Measurements from ENCODE around the gene OR9Q1.
"Not testable (repeated sequence)": the region's sequence is repeated elsewhere in the genome, so short reads cannot be mapped to it uniquely, and the experiment has no call there.

Gene OR9Q1

GRCh38 chr11:58134151-58134550, 110.5 kb downstream of the OR9Q1 start:
- no peak for DNase-seq (ENCODE audit: low spot score)

- no peak for DNase-seq (ENCODE audit: low spot score)
Measured at GRCh38 chr11:58135171-58135570, 111.5 kb downstream of the OR9Q1 start.

DNA sequence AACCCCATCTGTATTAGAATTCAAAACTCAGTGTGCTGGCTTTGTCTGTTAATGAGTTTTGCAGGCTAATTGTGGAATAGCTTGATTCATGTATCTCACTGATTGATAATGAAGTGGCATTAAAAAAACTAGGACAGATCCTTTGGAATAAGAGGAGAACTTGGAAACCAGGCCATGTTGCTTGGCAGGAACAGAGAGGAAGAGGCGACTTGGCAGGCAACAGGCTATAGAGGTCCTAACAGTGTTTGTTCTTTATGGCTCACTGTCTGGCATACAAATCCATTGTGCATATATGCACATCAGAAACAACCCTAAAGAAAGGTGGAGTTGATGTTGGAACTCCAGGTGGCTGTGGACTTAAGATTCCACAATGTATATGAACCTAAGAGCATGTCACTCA, 119.1 kb downstream of the OR9Q1 start:
- DNase-seq (ENCODE audit: low spot score), result no peak

DNA sequence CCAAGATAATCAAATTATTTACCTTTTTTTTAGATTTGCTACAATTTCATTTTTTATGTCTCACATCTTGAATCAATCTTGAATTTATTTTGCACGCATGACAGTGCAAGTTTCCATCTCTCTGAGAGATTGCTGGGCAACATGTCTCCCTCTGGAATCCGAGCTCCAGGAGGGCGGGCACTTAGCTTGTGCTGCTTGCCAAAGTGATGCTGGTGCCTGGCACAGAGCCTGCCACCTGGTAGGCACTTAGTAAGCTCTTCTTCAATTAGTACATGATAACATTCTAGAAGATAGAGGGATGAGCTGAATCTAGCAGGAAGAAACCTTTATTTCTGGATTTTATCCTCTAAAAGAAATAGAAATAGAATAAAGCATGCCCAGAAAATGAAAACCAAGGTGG, 129.1 kb downstream of the OR9Q1 start:
- no peak for DNase-seq (ENCODE audit: low spot score)

DNA sequence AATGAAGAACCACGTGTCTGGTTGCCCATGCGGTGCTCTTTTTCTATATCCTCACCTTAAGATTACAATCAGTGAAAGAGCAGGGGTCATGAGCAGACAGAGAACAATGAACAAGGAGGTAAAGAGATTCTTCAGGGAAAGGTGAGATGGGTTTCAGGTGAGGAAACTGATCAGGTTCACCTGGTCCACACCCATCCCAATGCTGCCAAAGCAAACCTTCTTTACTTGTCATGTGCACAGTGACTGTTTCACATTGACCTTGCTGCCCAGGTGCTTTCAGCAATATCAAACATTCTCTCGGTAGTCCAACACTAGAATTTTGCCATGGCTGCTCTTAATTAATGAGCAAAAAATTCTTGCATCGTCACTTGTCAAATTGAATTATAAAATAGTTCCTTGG, 140.7 kb downstream of the OR9Q1 start:
- no peak for DNase-seq (ENCODE audit: low spot score)

DNA sequence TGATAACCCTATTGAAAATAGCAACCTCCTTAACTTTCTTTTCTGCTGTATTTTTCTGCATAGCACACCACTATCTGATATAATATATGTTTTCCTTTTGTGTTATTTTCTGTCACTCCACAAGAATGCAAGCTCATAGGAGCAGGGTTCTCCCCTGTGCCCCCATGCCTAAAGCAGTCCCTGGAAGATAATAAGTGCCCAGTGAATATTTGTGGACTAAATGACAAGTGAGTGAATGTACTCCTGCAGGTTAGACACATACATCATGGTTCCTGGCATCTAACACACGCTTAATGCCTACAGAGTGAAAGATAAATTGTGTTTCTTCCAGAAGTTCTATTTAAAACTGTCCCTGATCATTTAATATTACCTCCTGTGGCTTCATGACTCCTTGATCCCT, 141.3 kb downstream of the OR9Q1 start:
- no peak for DNase-seq (ENCODE audit: low spot score)

- DNase-seq (ENCODE audit: low spot score), result no peak
Measured at GRCh38 chr11:58165504-58166106, 141.9 kb downstream of the OR9Q1 start.

DNA sequence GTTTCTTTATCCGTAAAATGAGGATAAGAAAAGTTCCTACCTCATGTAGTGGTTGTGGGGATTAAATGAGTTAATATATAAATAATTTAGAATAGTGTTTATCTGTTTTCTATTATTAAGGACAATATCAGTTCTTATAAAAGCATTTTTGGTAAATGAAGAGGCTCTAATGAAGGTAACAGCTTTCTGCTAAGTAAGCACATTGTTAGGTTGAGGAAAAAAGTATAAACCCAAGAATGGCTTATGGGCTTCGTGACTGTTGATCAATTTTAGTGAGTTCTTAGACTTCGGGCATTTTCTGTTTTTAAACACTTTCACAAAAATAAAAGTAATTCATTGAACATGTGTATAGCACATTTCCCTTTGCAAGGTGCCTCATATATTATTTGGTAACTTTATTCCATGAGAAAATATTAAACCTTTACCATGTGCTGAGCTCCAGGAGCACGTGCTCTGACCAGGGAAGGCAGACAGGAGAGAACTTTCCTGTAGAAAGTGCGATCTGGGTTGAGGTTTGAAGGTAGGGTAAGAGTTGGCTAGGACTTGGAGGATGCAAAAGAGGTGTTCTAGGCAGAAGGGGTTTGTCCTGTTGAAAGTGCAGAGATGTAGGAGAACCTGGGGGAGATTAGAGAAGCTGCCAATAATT, 153.9 kb downstream of the OR9Q1 start:
- no peak for DNase-seq (ENCODE audit: low spot score)

DNA sequence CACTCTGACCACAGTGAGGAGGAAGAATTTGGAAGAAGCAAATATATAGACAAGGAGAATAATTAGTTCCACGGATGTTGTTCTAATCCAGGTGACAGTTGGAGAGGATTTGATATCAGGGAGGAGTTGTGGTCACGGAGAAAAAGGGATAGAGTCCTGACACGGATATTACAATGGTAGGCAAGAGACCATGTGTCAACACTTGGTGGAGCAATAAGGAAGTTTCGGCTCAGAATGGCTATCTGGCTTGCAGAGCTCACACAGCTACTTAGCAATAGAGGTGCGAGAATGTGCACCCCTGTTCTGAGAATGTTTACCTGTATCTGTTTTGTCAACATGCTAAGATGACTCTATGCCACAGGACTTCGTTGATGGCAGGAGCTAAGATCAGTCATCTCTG, 154.8 kb downstream of the OR9Q1 start:
- no peak for DNase-seq (ENCODE audit: low spot score)

DNA sequence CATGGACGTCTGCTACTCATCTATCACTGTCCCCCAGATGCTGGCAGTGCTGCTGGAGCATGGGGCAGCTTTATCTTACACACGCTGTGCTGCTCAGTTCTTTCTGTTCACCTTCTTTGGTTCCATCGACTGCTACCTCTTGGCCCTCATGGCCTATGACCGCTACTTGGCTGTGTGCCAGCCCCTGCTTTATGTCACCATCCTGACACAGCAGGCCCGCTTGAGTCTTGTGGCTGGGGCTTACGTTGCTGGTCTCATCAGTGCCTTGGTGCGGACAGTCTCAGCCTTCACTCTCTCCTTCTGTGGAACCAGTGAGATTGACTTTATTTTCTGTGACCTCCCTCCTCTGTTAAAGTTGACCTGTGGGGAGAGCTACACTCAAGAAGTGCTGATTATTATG, 156.0 kb downstream of the OR9Q1 start:
- DNase-seq (ENCODE audit: low spot score), result no peak

DNA sequence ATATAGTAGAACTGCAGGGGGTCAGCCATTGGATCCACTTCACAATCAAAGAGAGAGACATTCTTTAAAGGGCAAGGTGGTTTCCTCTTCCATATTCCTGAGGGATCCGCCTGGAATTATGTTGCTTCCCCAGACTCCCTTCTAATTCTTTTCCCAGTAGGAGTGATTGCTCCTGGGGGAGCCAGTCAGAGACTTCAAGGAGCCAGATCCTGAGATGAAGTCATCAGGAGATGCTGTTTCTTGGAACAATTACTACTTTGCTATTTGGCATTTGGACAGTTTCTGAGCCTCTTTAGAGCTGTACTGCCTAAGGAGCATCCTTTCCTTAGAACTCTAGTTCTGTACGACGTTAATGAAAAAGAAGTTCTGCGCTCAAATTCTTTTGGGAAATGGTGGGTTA, 163.3 kb downstream of the OR9Q1 start:
- DNase-seq (ENCODE audit: low spot score), result no peak

DNA sequence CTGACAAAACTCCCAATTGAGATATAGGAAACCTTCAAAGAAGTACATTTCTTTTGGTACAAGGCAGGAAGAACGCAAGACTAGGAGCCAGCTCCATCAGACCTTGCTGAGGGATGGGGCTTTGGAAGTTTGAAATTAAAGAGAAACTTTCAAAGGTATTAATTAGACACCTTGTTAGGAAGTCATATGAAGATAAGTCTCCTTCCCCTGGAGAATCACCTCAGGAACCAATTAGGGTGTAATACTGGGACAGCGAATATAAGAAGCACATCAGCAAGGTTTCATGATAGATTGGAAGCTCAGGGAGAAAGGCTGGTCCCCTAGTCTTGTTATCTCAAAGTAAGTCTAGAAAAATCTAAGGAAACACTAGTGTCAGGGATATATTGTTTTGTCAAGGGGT, 165.1 kb downstream of the OR9Q1 start, which contains the start of gene OR9Q2:
OR9Q2 (plus strand) TSS at position 301 of the 400 bp plus-strand sequence. CDS start 1,421 bp downstream, outside the sequence.
- no peak for DNase-seq (ENCODE audit: low spot score)

DNA sequence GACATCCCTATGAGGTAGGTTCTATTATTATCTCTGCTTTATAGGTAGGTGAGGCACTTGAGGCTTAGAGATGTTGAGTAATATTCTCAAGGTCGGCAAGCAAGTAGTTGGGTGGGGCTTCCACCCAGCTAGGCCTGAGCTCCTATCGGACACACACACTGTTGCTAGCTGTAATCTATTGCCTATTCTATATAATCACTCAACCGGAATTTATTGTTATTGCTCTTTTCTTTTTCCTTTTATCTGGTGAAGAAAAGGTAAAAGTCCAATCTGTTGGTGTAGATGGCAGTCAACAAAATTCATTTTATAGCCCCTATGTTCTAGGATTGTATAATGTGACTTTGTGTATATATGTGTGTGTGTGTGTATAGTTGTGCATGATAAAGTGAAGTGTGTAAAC, 168.5 kb downstream of the OR9Q1 start:
- no peak for DNase-seq (ENCODE audit: low spot score)

GRCh38 chr11:58193391-58193790, 169.7 kb downstream of the OR9Q1 start:
- no peak for DNase-seq (ENCODE audit: low spot score)

GRCh38 chr11:58195939-58196338, 172.3 kb downstream of the OR9Q1 start:
- no peak for DNase-seq (ENCODE audit: low spot score)

- no peak for DNase-seq (ENCODE audit: low spot score)
Measured at GRCh38 chr11:58199271-58199670, 175.6 kb downstream of the OR9Q1 start.

- no peak for DNase-seq (ENCODE audit: low spot score)
Measured at GRCh38 chr11:58204042-58204441, 180.4 kb downstream of the OR9Q1 start, which contains the start of gene OR1S2. OR1S2 (minus strand) TSS chr11:58204142; CDS start chr11:58204142, 0 bp downstream.

GRCh38 chr11:58212420-58212819, 188.7 kb downstream of the OR9Q1 start, which contains the start of gene OR1S1:
OR1S1 (plus strand) TSS chr11:58212720.
- DNase-seq (ENCODE audit: low spot score), result not testable (repeated sequence)

DNA sequence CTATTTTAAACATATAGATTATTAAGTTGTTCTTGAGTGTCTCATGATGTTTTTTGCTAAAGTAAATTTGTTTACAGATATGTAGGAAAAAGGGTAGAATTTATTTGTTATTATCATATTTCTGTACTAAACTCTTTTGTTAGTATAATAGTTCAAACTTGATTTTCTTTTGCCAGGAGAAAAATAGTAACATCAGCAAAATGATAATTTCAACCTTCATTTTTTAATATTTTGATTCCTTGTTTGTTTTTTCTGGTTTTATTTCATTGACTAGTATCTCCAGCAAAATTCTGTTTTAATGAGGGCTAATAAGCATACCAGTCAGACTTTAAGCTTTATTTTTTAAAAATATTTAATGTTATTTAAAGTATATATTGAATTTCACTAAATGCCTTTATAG, 192.8 kb downstream of the OR9Q1 start:
- no peak for DNase-seq (ENCODE audit: low spot score)

DNA sequence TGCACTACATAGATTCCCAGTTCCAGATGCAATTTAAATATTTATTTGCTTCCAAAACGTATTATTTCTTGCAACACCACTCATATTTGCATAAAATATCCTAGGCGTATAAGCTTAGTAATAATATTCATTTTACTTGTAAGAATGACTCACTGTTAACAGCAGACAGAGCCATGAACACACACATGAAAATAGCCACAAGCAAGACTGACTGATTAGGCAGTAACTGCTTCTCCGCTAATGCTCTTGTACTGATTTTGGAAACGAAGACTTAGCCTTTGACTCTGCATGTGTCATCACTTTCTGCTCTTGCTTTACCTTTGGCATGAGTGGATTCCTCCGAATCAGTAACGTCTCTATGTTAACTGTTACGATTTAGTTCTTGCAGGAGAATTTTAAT, 199.0 kb downstream of the OR9Q1 start:
- DNase-seq (ENCODE audit: low spot score), result no peak

- DNase-seq (ENCODE audit: low spot score), result no peak
Measured at GRCh38 chr11:58227956-58228615, 204.4 kb downstream of the OR9Q1 start.
